Stimulated activated CD8-positive, alpha-beta memory T cell treated with anti-CD3 and anti-CD28 coated beads, Interleukin-12 subunit alpha, Interleukin-12 subunit beta, amount 100 ng/mL, for 24 hours (primary cell): Measurements from ENCODE around the gene DIRAS2.

ENCODE experiments used
- DNase-seq: peaks from one replicate; pipeline ENCODE4 v3.0.0-alpha.2; 2020; ENCODE audit errors: extremely low read depth

DIRAS2 gene

GRCh38 chr9:90612957-90613356, 29.7 kb downstream of the DIRAS2 start:
- no peak for DNase-seq

- no peak for DNase-seq
These were observed 31.1 kb downstream of the DIRAS2 start for GRCh38 chr9:90611568-90611967.

- DNase-seq: no peak
These were observed 31.5 kb downstream of the DIRAS2 start for GRCh38 chr9:90611121-90611520.

- no peak for DNase-seq
These were observed 34.7 kb downstream of the DIRAS2 start for GRCh38 chr9:90607701-90608516.

GRCh38 chr9:90600029-90600428, 42.6 kb downstream of the DIRAS2 start:
- DNase-seq: no peak

- no peak for DNase-seq
These were observed 44.4 kb downstream of the DIRAS2 start for GRCh38 chr9:90598191-90598590.

GRCh38 chr9:90593646-90594045, 49.0 kb downstream of the DIRAS2 start:
- DNase-seq: no peak

GRCh38 chr9:90580576-90580975, 62.0 kb downstream of the DIRAS2 start:
- DNase-seq: no peak

GRCh38 chr9:90579181-90579580, 63.4 kb downstream of the DIRAS2 start:
- no peak for DNase-seq

GRCh38 chr9:90578126-90578815, 64.4 kb downstream of the DIRAS2 start:
- DNase-seq: no peak

GRCh38 chr9:90569511-90569910, 73.1 kb downstream of the DIRAS2 start:
- no peak for DNase-seq

GRCh38 chr9:90568667-90569066, 74.0 kb downstream of the DIRAS2 start:
- no peak for DNase-seq

- DNase-seq: no peak
These were observed 80.4 kb downstream of the DIRAS2 start for GRCh38 chr9:90562229-90562628.
